B cell (primary cell): Measurements from ENCODE around the gene MAP3K20. TPM values are rescaled to one million over a fixed set of nuclear protein-coding genes. Genes with fewer than 3 reads are reported as not detected.

ENCODE experiments used
- ATAC-seq: fragments of 200-7000 bp; cut with Tn5 transposase; one replicate; pipeline ENCODE4 v1.10.0; 2021; ENCODE audit warnings: low read depth, mild to moderate bottlenecking, moderate number of reproducible peaks, moderate library complexity
- CTCF ChIA-PET: fragments of 350-600 bp; sonication (Branson Sonifier 250); formaldehyde crosslinking; loops from one replicate; lab custom pipeline; 2021; ENCODE audit warnings: antibody characterized with exemption, inconsistent platforms; lab: Charles Lee
- POLR2A ChIA-PET: fragments of 350-600 bp; sonication (Branson Sonifier 250); formaldehyde crosslinking; loops from one replicate; lab custom pipeline; 2021; ENCODE audit warnings: antibody characterized with exemption; lab: Charles Lee
- DNase-seq: peaks from one replicate; pipeline ENCODE4 v3.0.0; 2013
- H2AFZ ChIP-seq: 2 replicates; pipeline ENCODE4 v1.6.1; 2012; ENCODE audit warnings: mild to moderate bottlenecking, low read depth, low read length; ENCODE audit not compliant: insufficient read depth, poor library complexity, severe bottlenecking
- H3K27ac ChIP-seq, 2 donors: 1 replicate in 1 of 2; 2 replicates in 1 of 2; pipeline ENCODE4 v1.5.1; 2012 to 2013; ENCODE audit warnings: low read length in 2 of 2, mild to moderate bottlenecking in 2 of 2, moderate library complexity in 1 of 2
- H3K27me3 ChIP-seq, 4 experiments: fragments of 200-600 bp in 1 of 4; sonication (generic) in 1 of 4; replicated peaks in 1 of 4; 1 replicate in 2 of 4; 2 replicates in 2 of 4; pipeline versions ENCODE4 v1.6.1 to v1.7.0; 2013 to 2016; ENCODE audit warnings: low read length in 3 of 4, mild to moderate bottlenecking in 2 of 4, mixed read lengths in 1 of 4, moderate library complexity in 1 of 4; ENCODE audit not compliant: insufficient read depth in 4 of 4, control insufficient read depth in 3 of 4; ENCODE audit errors: control extremely low read depth in 1 of 4
- H3K36me3 ChIP-seq, 2 experiments: replicated peaks in 1 of 2; 1 replicate in 1 of 2; 2 replicates in 1 of 2; pipeline versions ENCODE4 v1.6.1 to v1.7.1; 2013; ENCODE audit warnings: low read length in 1 of 2; ENCODE audit not compliant: insufficient read depth in 2 of 2, control insufficient read depth in 1 of 2; ENCODE audit errors: control extremely low read depth in 1 of 2, extremely low read depth in 1 of 2
- H3K4me1 ChIP-seq, 2 donors: fragments of 200-600 bp in 1 of 2; sonication (generic) in 1 of 2; 1 replicate in 1 of 2; 2 replicates in 1 of 2; pipeline versions ENCODE4 v1.5.1 to v1.6.1; 2013 to 2017; ENCODE audit warnings: low read length in 2 of 2; ENCODE audit not compliant: control insufficient read depth in 2 of 2, insufficient read depth in 2 of 2
- H3K4me2 ChIP-seq: replicated peaks from 2 replicates; pipeline ENCODE3; 2012; ENCODE audit warnings: mild to moderate bottlenecking, low read depth, low read length; ENCODE audit not compliant: poor library complexity, severe bottlenecking
- H3K4me3 ChIP-seq, 5 experiments: fragments of 200-600 bp in 1 of 5; sonication (generic) in 1 of 5; 1 replicate in 3 of 5; 2 replicates in 2 of 5; pipeline versions ENCODE4 v1.5.1 to v1.7.0; 2011 to 2016; ENCODE audit warnings: low read length in 4 of 5, mild to moderate bottlenecking in 4 of 5, low read depth in 2 of 5, control low read depth in 1 of 5, moderate library complexity in 1 of 5; ENCODE audit not compliant: insufficient read depth in 1 of 5; ENCODE audit errors: control extremely low read depth in 1 of 5, extremely low read depth in 1 of 5
- H3K79me2 ChIP-seq: fragments of 200-600 bp; sonication (generic); one replicate; pipeline ENCODE4 v1.6.0; 2016; ENCODE audit warnings: low read length; ENCODE audit not compliant: control insufficient read depth, insufficient read depth
- H3K9ac ChIP-seq: fragments of 200-600 bp; sonication (generic); 2 replicates; pipeline ENCODE4 v1.6.1; 2017; ENCODE audit warnings: mild to moderate bottlenecking, low read length, moderate library complexity
- H3K9me3 ChIP-seq, 3 donors: one replicate each; pipeline versions ENCODE4 v1.6.1 to v1.7.1; 2013; ENCODE audit warnings: low read length in 2 of 3; ENCODE audit not compliant: control insufficient read depth in 2 of 3, insufficient read depth in 1 of 3; ENCODE audit errors: control extremely low read depth in 1 of 3
- H4K20me1 ChIP-seq: 2 replicates; pipeline ENCODE4 v1.6.0; 2012; ENCODE audit warnings: mild to moderate bottlenecking, low read length; ENCODE audit not compliant: insufficient read depth, control insufficient read depth, poor library complexity, severe bottlenecking
- H3K27ac Mint-ChIP-seq: one replicate; pipeline ENCODE4 v1.8.0; 2021; ENCODE audit warnings: mixed read lengths
- H3K27me3 Mint-ChIP-seq: one replicate; pipeline ENCODE4 v1.8.0; 2021; ENCODE audit warnings: mixed read lengths
- H3K4me1 Mint-ChIP-seq: one replicate; pipeline ENCODE4 v1.8.0; 2021; ENCODE audit warnings: mixed read lengths
- H3K4me3 Mint-ChIP-seq: one replicate; pipeline ENCODE4 v1.8.0; 2021; ENCODE audit warnings: mixed read lengths
- H3K9me3 Mint-ChIP-seq: one replicate; pipeline ENCODE4 v1.8.0; 2022; ENCODE audit warnings: mixed read lengths; ENCODE audit not compliant: insufficient read depth
- EZH2 ChIP-seq: IDR thresholded peaks from 2 replicates; pipeline ENCODE4 v1.6.1; 2012; ENCODE audit warnings: borderline replicate concordance, low read depth, mild to moderate bottlenecking, moderate library complexity, low read length; ENCODE audit not compliant: insufficient read depth, poor library complexity, severe bottlenecking
- WGBS: methylation state at CpG from one replicate; pipeline ENCODE4 v1.1.5; 2013; ENCODE audit warnings: missing lambda C conversion rate; ENCODE audit not compliant: insufficient coverage; 5-methylcytosine and 5-hydroxymethylcytosine counted together
- intact Hi-C: fragments of 100-400 bp; cut with micrococcal nuclease; formaldehyde crosslinking; loops from one replicate; pipeline ENCODE4 v1.10.0; 2022
- polyA plus RNA-seq: library from polyadenylated mRNA; depleted of rRNA; stranded (reverse); fragments of >200 nt; gene quantifications from 2 replicates; pipeline ENCODE4 v1.2.3, GENCODE V29; 2012
- total RNA-seq, 2 donors: library from RNA; stranded (reverse); fragments of 120-200 nt in 1 of 2; gene quantifications; 1 replicate in 1 of 2; 2 replicates in 1 of 2; pipeline versions ENCODE4 v1.2.3 to v1.2.4, GENCODE V29; 2013 to 2022
- TF ChIP-seq, protein P1 (sequence below): fragments of 200-600 bp; IDR thresholded peaks from one replicate; pipeline ENCODE4 v1.8.0; 2022; ENCODE audit warnings: antibody characterized with exemption, mild to moderate bottlenecking

MAP3K20 gene
- total and polyA plus RNA-seq, 2 donors (not counting 1 experiment from before 2014, with no cell fraction given), result 2.2 to 9.1 TPM

DNA sequence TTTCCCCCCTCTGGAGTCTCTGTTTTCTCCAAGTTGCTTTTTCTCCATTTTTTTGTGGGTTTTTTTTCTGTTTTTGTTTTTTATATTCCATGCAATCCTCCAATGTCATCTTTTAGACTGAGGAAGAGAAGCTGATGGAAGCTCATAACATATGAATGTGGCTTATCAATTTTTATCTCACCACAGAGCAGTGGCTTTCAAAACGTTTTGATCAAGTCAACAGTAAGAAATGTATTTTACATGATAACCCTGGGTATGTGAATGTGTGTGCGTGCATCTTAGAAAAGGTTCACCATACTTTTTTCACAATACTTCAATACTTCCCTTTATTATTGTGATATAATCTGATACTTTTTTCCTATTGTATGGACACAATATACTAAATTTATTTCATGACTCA, 214.4 kb downstream of the MAP3K20 start:
- H3K4me3 Mint-ChIP-seq, result no peak overlapping the region
- ATAC-seq (no peak), DNase-seq (no peak)
- intact Hi-C loops, result no loop called here
- no peaks in the 10 kb centered on the region for H3K36me3 ChIP-seq
- H3K4me3 ChIP-seq, result no peak overlapping the region
- H3K4me2 ChIP-seq, result no peak overlapping the region
- POLR2A ChIA-PET, result no interaction called here
- no peaks in the 10 kb centered on the region for H3K27me3 Mint-ChIP-seq
- H3K4me1 ChIP-seq, result no peaks in the 10 kb centered on the region
- no peak for TF ChIP-seq EZH2
- TF ChIP-seq, protein P1, sequence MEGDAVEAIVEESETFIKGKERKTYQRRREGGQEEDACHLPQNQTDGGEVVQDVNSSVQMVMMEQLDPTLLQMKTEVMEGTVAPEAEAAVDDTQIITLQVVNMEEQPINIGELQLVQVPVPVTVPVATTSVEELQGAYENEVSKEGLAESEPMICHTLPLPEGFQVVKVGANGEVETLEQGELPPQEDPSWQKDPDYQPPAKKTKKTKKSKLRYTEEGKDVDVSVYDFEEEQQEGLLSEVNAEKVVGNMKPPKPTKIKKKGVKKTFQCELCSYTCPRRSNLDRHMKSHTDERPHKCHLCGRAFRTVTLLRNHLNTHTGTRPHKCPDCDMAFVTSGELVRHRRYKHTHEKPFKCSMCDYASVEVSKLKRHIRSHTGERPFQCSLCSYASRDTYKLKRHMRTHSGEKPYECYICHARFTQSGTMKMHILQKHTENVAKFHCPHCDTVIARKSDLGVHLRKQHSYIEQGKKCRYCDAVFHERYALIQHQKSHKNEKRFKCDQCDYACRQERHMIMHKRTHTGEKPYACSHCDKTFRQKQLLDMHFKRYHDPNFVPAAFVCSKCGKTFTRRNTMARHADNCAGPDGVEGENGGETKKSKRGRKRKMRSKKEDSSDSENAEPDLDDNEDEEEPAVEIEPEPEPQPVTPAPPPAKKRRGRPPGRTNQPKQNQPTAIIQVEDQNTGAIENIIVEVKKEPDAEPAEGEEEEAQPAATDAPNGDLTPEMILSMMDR, result no peak
- no CpG with 5 or more reads among the region's 2 CpGs for WGBS
- no peaks in the 10 kb centered on the region for H3K79me2 ChIP-seq
- H3K9me3 Mint-ChIP-seq, result no peaks in the 10 kb centered on the region
- no peak overlapping the region for H3K27ac Mint-ChIP-seq
- H3K27ac ChIP-seq, result no peak overlapping the region
- H4K20me1 ChIP-seq, result no peaks in the 10 kb centered on the region
- no peak overlapping the region for H3K9ac ChIP-seq
- peaks cover 0 to 3% (median 0%) of the 10 kb centered on the region in 4 experiments for H3K27me3 ChIP-seq
- H3K4me1 Mint-ChIP-seq, result no peaks in the 10 kb centered on the region
- peaks cover 0 to 10% (median 0%) of the 10 kb centered on the region in 3 donors for H3K9me3 ChIP-seq
- CTCF ChIA-PET, result no interaction called here
- H2AFZ ChIP-seq, result no peak overlapping the region

DNA sequence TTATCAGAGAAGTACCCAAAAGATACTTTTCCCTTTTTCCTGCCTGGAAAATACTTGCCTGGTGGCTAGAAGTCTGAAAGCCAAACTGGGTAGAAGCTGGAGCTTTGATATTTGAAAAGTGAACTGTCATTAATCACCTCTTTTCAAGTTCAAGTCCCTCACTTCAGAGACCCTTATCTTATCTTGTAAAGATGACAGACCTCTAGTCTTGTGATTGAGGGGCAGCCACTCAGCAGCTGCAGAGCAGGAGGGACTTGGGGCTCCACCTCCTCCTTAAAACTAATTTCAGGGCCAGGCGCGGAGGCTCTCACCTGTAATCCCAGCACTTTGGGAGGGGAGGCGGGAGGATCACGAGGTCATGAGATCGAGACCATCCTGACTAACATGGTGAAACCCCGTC, 214.9 kb downstream of the MAP3K20 start:
- Histone ChIP-seq H3K4me3 (no peak overlapping the region), H4K20me1 (no peaks in the 10 kb centered on the region), H3K36me3 (no peaks in the 10 kb centered on the region), H2AFZ (no peak overlapping the region), H3K79me2 (no peaks in the 10 kb centered on the region), H3K27ac (no peak overlapping the region), H3K27me3 (peaks cover 0 to 3% (median 0%) of the 10 kb centered on the region in 4 experiments), H3K4me2 (no peak overlapping the region), H3K9me3 (peaks cover 0 to 10% (median 0%) of the 10 kb centered on the region in 3 donors), H3K4me1 (no peaks in the 10 kb centered on the region), H3K9ac (no peak overlapping the region)
- Mint-ChIP-seq H3K27ac (no peak overlapping the region), H3K9me3 (no peaks in the 10 kb centered on the region), H3K4me3 (no peak overlapping the region), H3K4me1 (no peaks in the 10 kb centered on the region), H3K27me3 (no peaks in the 10 kb centered on the region)
- ChIA-PET CTCF (no interaction called here), POLR2A (no interaction called here)
- intact Hi-C loops, result no loop called here
- no peak for ATAC-seq
- no CpG with 5 or more reads among the region's 6 CpGs for WGBS
- TF ChIP-seq, protein P1, result no peak
- TF ChIP-seq EZH2, result no peak
- no peak for DNase-seq
